Endodermal cell (in vitro differentiated cells): ENCODE results near the gene FBLN2. TPM values are rescaled to one million over a fixed set of nuclear protein-coding genes. Genes with fewer than 3 reads are reported as not detected.

Experiments
- DNase-seq: peaks from one replicate; pipeline ENCODE4 v3.0.0-alpha.2; 2017
- H3K27ac ChIP-seq: 2 replicates; pipeline ENCODE4 v1.5.1; 2013; ENCODE audit warnings: mild to moderate bottlenecking, low read depth, low read length, moderate library complexity
- H3K27me3 ChIP-seq: 2 replicates; pipeline ENCODE4 v1.6.1; 2013; ENCODE audit warnings: mild to moderate bottlenecking, low read length, moderate library complexity; ENCODE audit not compliant: insufficient read depth, control insufficient read depth, poor library complexity, severe bottlenecking
- H3K36me3 ChIP-seq: 2 replicates; pipeline ENCODE4 v1.7.0; 2013; ENCODE audit warnings: mild to moderate bottlenecking, low read length, moderate library complexity; ENCODE audit not compliant: control insufficient read depth, insufficient read depth
- H3K4me1 ChIP-seq: one replicate; pipeline ENCODE4 v1.7.0; 2013; ENCODE audit warnings: low read length; ENCODE audit not compliant: control insufficient read depth, insufficient read depth
- H3K4me3 ChIP-seq: 2 replicates; pipeline ENCODE4 v1.5.1; 2013; ENCODE audit warnings: mild to moderate bottlenecking, low read length, moderate library complexity
- H3K9ac ChIP-seq: 2 replicates; pipeline ENCODE4 v1.6.1; 2013; ENCODE audit warnings: mild to moderate bottlenecking, low read length, moderate library complexity; ENCODE audit not compliant: poor library complexity, severe bottlenecking; ENCODE audit errors: extremely low read depth
- H3K9me3 ChIP-seq: 2 replicates; pipeline ENCODE4 v1.6.1; 2013; ENCODE audit warnings: mild to moderate bottlenecking, low read length, moderate library complexity; ENCODE audit not compliant: control insufficient read depth
- H3K27ac Mint-ChIP-seq: 2 replicates; pipeline ENCODE4 v1.8.0; 2020; ENCODE audit warnings: mixed read lengths
- H3K27me3 Mint-ChIP-seq: 2 replicates; pipeline ENCODE4 v1.8.0; 2021; ENCODE audit warnings: mild to moderate bottlenecking, mixed read lengths; ENCODE audit not compliant: insufficient read depth
- H3K36me3 Mint-ChIP-seq: 2 replicates; pipeline ENCODE4 v1.8.0; 2020; ENCODE audit warnings: low read depth, mixed read lengths
- H3K4me1 Mint-ChIP-seq: 2 replicates; pipeline ENCODE4 v1.8.0; 2020; ENCODE audit warnings: mixed read lengths
- H3K4me3 Mint-ChIP-seq: 2 replicates; pipeline ENCODE4 v1.8.0; 2020; ENCODE audit warnings: mild to moderate bottlenecking, moderate library complexity, mixed read lengths
- H3K9me3 Mint-ChIP-seq: 2 replicates; pipeline ENCODE4 v1.8.0; 2020; ENCODE audit warnings: mild to moderate bottlenecking, mixed read lengths
- WGBS, 2 experiments: methylation state at CpG; one replicate each; pipeline versions ENCODE4 v1.1.5 to v1.1.7; 2013; ENCODE audit warnings: missing lambda C conversion rate in 2 of 2, mixed read lengths in 1 of 2; ENCODE audit not compliant: insufficient coverage in 1 of 2, insufficient read length in 1 of 2; 5-methylcytosine and 5-hydroxymethylcytosine counted together
- total RNA-seq, 2 donors: library from RNA; stranded (reverse); fragmentation: NEBNext Ultra II Directional in 1 of 2; extraction: Animal tissue kit (Norgen Biotek cat#: 25700) in 1 of 2; gene quantifications; 2 replicates in 1 of 2; 3 replicates in 1 of 2; pipeline ENCODE4 v1.2.1, GENCODE V29; 2021
- TF ChIP-seq, protein P1 (sequence below): fragments of 200-600 bp; sonication (generic); conservative IDR thresholded peaks from 2 replicates; pipeline ENCODE4 v1.5.0; 2021; ENCODE audit warnings: antibody characterized with exemption, mild to moderate bottlenecking

The FBLN2 gene
- total RNA-seq, 2 donors from 2014 or later, result 86.1 to 136 TPM

DNA sequence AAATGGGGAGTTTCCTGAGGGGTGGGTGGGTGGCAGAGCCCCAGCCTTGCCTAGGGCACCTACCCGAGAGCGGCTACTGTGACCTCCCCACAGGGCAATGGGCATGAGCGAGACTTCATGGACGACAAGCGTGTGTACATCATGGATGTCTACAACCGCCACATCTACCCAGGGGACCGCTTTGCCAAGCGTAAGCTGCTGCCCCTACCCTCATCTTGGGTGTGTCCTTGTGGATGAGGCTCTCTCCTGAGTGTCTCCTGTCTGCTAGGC lies 46.2 kb upstream of the FBLN2 start:
- no peak overlapping the region for H3K4me3 Mint-ChIP-seq
- H3K27ac Mint-ChIP-seq, result no peak overlapping the region
- H3K9me3 ChIP-seq, result no peaks in the 10 kb centered on the region
- no peak for DNase-seq
- H3K27me3 ChIP-seq, result no peaks in the 10 kb centered on the region
- no peaks in the 10 kb centered on the region for H3K27me3 Mint-ChIP-seq
- peaks cover 4% of the 10 kb centered on the region for H3K36me3 Mint-ChIP-seq
- H3K4me1 ChIP-seq, result no peaks in the 10 kb centered on the region
- no peaks in the 10 kb centered on the region for H3K36me3 ChIP-seq
- TF ChIP-seq, protein P1, sequence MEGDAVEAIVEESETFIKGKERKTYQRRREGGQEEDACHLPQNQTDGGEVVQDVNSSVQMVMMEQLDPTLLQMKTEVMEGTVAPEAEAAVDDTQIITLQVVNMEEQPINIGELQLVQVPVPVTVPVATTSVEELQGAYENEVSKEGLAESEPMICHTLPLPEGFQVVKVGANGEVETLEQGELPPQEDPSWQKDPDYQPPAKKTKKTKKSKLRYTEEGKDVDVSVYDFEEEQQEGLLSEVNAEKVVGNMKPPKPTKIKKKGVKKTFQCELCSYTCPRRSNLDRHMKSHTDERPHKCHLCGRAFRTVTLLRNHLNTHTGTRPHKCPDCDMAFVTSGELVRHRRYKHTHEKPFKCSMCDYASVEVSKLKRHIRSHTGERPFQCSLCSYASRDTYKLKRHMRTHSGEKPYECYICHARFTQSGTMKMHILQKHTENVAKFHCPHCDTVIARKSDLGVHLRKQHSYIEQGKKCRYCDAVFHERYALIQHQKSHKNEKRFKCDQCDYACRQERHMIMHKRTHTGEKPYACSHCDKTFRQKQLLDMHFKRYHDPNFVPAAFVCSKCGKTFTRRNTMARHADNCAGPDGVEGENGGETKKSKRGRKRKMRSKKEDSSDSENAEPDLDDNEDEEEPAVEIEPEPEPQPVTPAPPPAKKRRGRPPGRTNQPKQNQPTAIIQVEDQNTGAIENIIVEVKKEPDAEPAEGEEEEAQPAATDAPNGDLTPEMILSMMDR, result no peak
- H3K4me1 Mint-ChIP-seq, result peaks cover 2% of the 10 kb centered on the region
- H3K27ac ChIP-seq, result no peak overlapping the region
- WGBS, 2 experiments, result 94 to 96% methylated on average over 7 to 8 of the region's 8 CpGs
- no peaks in the 10 kb centered on the region for H3K9me3 Mint-ChIP-seq
- H3K4me3 ChIP-seq, result no peak overlapping the region
- H3K9ac ChIP-seq, result no peak overlapping the region

DNA sequence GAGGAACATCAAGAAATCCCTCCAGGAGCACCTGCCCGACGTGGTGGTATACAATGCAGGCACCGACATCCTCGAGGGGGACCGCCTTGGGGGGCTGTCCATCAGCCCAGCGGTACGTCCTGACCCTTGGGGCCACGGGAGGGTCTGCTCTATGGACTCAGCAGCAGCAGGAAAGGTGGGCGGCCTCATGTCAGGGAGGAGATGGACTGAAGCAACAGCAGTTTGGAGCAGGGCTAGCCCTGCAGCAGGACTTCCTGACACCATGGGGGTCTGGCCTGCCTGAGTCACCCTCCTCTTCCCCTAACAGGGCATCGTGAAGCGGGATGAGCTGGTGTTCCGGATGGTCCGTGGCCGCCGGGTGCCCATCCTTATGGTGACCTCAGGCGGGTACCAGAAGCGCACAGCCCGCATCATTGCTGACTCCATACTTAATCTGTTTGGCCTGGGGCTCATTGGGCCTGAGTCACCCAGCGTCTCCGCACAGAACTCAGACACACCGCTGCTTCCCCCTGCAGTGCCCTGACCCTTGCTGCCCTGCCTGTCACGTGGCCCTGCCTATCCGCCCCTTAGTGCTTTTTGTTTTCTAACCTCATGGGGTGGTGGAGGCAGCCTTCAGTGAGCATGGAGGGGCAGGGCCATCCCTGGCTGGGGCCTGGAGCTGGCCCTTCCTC lies 44.6 kb upstream of the FBLN2 start:
- Histone ChIP-seq H3K9me3 (no peaks in the 10 kb centered on the region), H3K4me3 (no peak overlapping the region), H3K27ac (no peak overlapping the region), H3K9ac (no peak overlapping the region), H3K4me1 (no peaks in the 10 kb centered on the region), H3K27me3 (no peaks in the 10 kb centered on the region), H3K36me3 (no peaks in the 10 kb centered on the region)
- Mint-ChIP-seq H3K27ac (no peak overlapping the region), H3K4me1 (peaks cover 2% of the 10 kb centered on the region), H3K36me3 (peaks cover 4% of the 10 kb centered on the region), H3K9me3 (no peaks in the 10 kb centered on the region), H3K27me3 (no peaks in the 10 kb centered on the region), H3K4me3 (no peak overlapping the region)
- WGBS, 2 experiments, result 88 to 90% methylated on average over 10 to 23 of the region's 23 CpGs
- DNase-seq, result no peak
- TF ChIP-seq, protein P1, result no peak

GRCh38 chr3:13505147-13506130 lies 43.5 kb upstream of the FBLN2 start:
- Histone ChIP-seq H3K36me3 (no peaks in the 10 kb centered on the region), H3K9ac (no peak overlapping the region), H3K4me1 (no peaks in the 10 kb centered on the region), H3K4me3 (no peak overlapping the region), H3K9me3 (no peaks in the 10 kb centered on the region), H3K27me3 (no peaks in the 10 kb centered on the region), H3K27ac (no peak overlapping the region)
- no peak overlapping the region for H3K4me3 Mint-ChIP-seq
- no peaks in the 10 kb centered on the region for H3K27me3 Mint-ChIP-seq
- TF ChIP-seq, protein P1, result no peak
- no peak for DNase-seq
- WGBS, 2 experiments, result 89 to 93% methylated on average over 8 to 16 of the region's 16 CpGs
- no peak overlapping the region for H3K27ac Mint-ChIP-seq
- peaks cover 4% of the 10 kb centered on the region for H3K36me3 Mint-ChIP-seq
- H3K9me3 Mint-ChIP-seq, result no peaks in the 10 kb centered on the region
- H3K4me1 Mint-ChIP-seq, result peaks cover 2% of the 10 kb centered on the region
